ENCODE measurements around the gene CLIC4. TPM values are rescaled to one million over a fixed set of nuclear protein-coding genes. Genes with fewer than 3 reads are reported as not detected.
A peak's percentile ranks its signal among the peaks of the same experiment; 100 is the strongest.

Gene CLIC4
- total RNA-seq, 3 donors from 2014 or later: 162 to 217 (median 196) TPM

- H3K27ac ChIP-seq: peak overlapping the region; percentile 72 to 75
- H3K4me1 ChIP-seq: peaks cover 4 to 7% of the 10 kb centered on the region in 2 donors
- H3K9me3 ChIP-seq: no peaks in the 10 kb centered on the region
- no peaks in the 10 kb centered on the region for H3K27me3 ChIP-seq
- intact Hi-C loops (cut with DNase I; ENCODE audit: low total_unique reads): no loop called here
- peak overlapping the region; percentile 9 to 55 (median 35) for H3K4me3 ChIP-seq
- H3K36me3 ChIP-seq: no peaks in the 10 kb centered on the region
- no peak for DNase-seq (ENCODE audit: low spot score in 2 of 2)
- TF ChIP-seq POLR2A (IDR thresholded peaks at IDR 0.05) (no peak), CTCF (IDR thresholded peaks at IDR 0.05) (no peak), POLR2AphosphoS5 (IDR thresholded peaks at IDR 0.05) (no peak)
Observed at GRCh38 chr1:24735509-24736375, 9.5 kb upstream of the CLIC4 start.

- Histone ChIP-seq H3K4me1 (peaks cover 4 to 7% of the 10 kb centered on the region in 2 donors), H3K27ac (no peak overlapping the region), H3K27me3 (no peaks in the 10 kb centered on the region), H3K36me3 (no peaks in the 10 kb centered on the region), H3K4me3 (no peak overlapping the region), H3K9me3 (no peaks in the 10 kb centered on the region)
- DNase-seq (ENCODE audit: low spot score in 2 of 2): no peak
- intact Hi-C loops (cut with DNase I; ENCODE audit: low total_unique reads): no loop called here
- TF ChIP-seq CTCF (IDR thresholded peaks at IDR 0.05): no peak
- TF ChIP-seq POLR2AphosphoS5 (IDR thresholded peaks at IDR 0.05): no peak
- TF ChIP-seq POLR2A (IDR thresholded peaks at IDR 0.05): no peak
Observed at GRCh38 chr1:24737368-24738117, 7.7 kb upstream of the CLIC4 start.

- intact Hi-C loops (cut with DNase I; ENCODE audit: low total_unique reads): no loop called here
- Histone ChIP-seq H3K4me1 (peaks cover 7 to 16% of the 10 kb centered on the region in 2 donors), H3K36me3 (no peaks in the 10 kb centered on the region), H3K27ac (no peak overlapping the region), H3K4me3 (no peak overlapping the region), H3K27me3 (no peaks in the 10 kb centered on the region), H3K9me3 (no peaks in the 10 kb centered on the region)
- TF ChIP-seq POLR2AphosphoS5 (IDR thresholded peaks at IDR 0.05) (no peak), CTCF (IDR thresholded peaks at IDR 0.05) (no peak), POLR2A (IDR thresholded peaks at IDR 0.05) (no peak)
- no peak for DNase-seq (ENCODE audit: low spot score in 2 of 2)
Observed at GRCh38 chr1:24739241-24739640, 6.0 kb upstream of the CLIC4 start.

GRCh38 chr1:24742090-24742938 is 2.9 kb upstream of the CLIC4 start:
- DNase-seq (ENCODE audit: low spot score in 2 of 2): no peak
- Histone ChIP-seq H3K4me3 (no peak overlapping the region), H3K9me3 (no peaks in the 10 kb centered on the region), H3K36me3 (no peaks in the 10 kb centered on the region), H3K27ac (no peak overlapping the region), H3K4me1 (peaks cover 3 to 9% of the 10 kb centered on the region in 2 donors), H3K27me3 (no peaks in the 10 kb centered on the region)
- intact Hi-C loops (cut with DNase I; ENCODE audit: low total_unique reads): no loop called here
- TF ChIP-seq CTCF (IDR thresholded peaks at IDR 0.05) (no peak), POLR2A (IDR thresholded peaks at IDR 0.05) (no peak), POLR2AphosphoS5 (IDR thresholded peaks at IDR 0.05) (no peak)

Data from breast epithelium (tissue), 4 donors.